ENCODE results near the gene TSPAN3.

TSPAN3 gene

GRCh38 chr15:77027111-77027696, 43.7 kb downstream of the TSPAN3 start:
- intact Hi-C loops (cut with DNase I), result no loop called here
- DNase-seq, result peak in 6 of 10 donors; percentile 2 to 69 (median 15)

GRCh38 chr15:77026501-77027110, 44.3 kb downstream of the TSPAN3 start:
- intact Hi-C loops (cut with DNase I), result no loop called here
- DNase-seq, result peak in 6 of 10 donors; percentile 10 to 78 (median 50)

GRCh38 chr15:77025941-77026411, 44.9 kb downstream of the TSPAN3 start:
- intact Hi-C loops (cut with DNase I), result no loop called here
- peak in 5 of 10 donors; percentile 6 to 70 (median 50) for DNase-seq

- DNase-seq, result peak in 5 of 10 donors; percentile 5 to 48 (median 35)
- intact Hi-C loops (cut with DNase I), result no loop called here
Measured at GRCh38 chr15:77025083-77025901, 45.6 kb downstream of the TSPAN3 start.

- intact Hi-C loops (cut with DNase I), result no loop called here
- peak in 9 of 10 donors; percentile 56 to 96 (median 79) for DNase-seq
Measured at GRCh38 chr15:77024273-77025082, 46.4 kb downstream of the TSPAN3 start.

- DNase-seq, result peak in 3 of 10 donors; percentile 14 to 66 (median 62)
- intact Hi-C loops (cut with DNase I), result no loop called here
Measured at GRCh38 chr15:77023576-77024272, 47.2 kb downstream of the TSPAN3 start.

GRCh38 chr15:77022646-77023575, 48.0 kb downstream of the TSPAN3 start:
- peak in 3 of 10 donors; percentile 16 to 55 (median 16) for DNase-seq
- intact Hi-C loops (cut with DNase I), result no loop called here

- peak in 4 of 10 donors; percentile 4 to 57 (median 17) for DNase-seq
- intact Hi-C loops (cut with DNase I), result no loop called here
Measured at GRCh38 chr15:77021803-77022381, 49.0 kb downstream of the TSPAN3 start.

GRCh38 chr15:77021088-77021481, 49.8 kb downstream of the TSPAN3 start:
- peak in 3 of 10 donors; percentile 14 to 50 (median 38) for DNase-seq
- intact Hi-C loops (cut with DNase I), result no loop called here

- peak in 2 of 10 donors; percentile 27 to 35 for DNase-seq
- intact Hi-C loops (cut with DNase I), result no loop called here
Measured at GRCh38 chr15:77020348-77021087, 50.4 kb downstream of the TSPAN3 start.

- peak in 3 of 10 donors; percentile 43 to 73 (median 58) for DNase-seq
- intact Hi-C loops (cut with DNase I), result no loop called here
Measured at GRCh38 chr15:77019521-77020331, 51.2 kb downstream of the TSPAN3 start.

GRCh38 chr15:77018796-77019505, 52.0 kb downstream of the TSPAN3 start:
- intact Hi-C loops (cut with DNase I), result no loop called here
- peak in 3 of 10 donors; percentile 33 to 66 (median 59) for DNase-seq

GRCh38 chr15:77017761-77018720, 52.9 kb downstream of the TSPAN3 start:
- peak in 3 of 10 donors; percentile 58 to 66 (median 59) for DNase-seq
- intact Hi-C loops (cut with DNase I), result no loop called here

GRCh38 chr15:77017091-77017660, 53.7 kb downstream of the TSPAN3 start:
- peak in 3 of 10 donors; percentile 47 to 62 (median 52) for DNase-seq
- intact Hi-C loops (cut with DNase I), result no loop called here
